Smooth muscle cell (in vitro differentiated cells): Measurements from ENCODE around the gene OVCH1. TPM values are rescaled to one million over a fixed set of nuclear protein-coding genes. Genes with fewer than 3 reads are reported as not detected.

ENCODE experiments used
- DNase-seq: peaks from one replicate; lab custom pipeline; 2025; ENCODE audit not compliant: unreplicated experiment; lab: John Stamatoyannopoulos, UW
- H2AFZ ChIP-seq: fragments of 200-600 bp; sonication (generic); 2 replicates; pipeline ENCODE4 v1.6.0; 2016; ENCODE audit warnings: antibody characterized with exemption, low read depth, mild to moderate bottlenecking
- H3F3A ChIP-seq: fragments of 200-600 bp; sonication (generic); 2 replicates; pipeline ENCODE4 v1.6.0; 2017; ENCODE audit warnings: antibody characterized with exemption, low read depth
- H3K27ac ChIP-seq: fragments of 200-600 bp; sonication (generic); 2 replicates; pipeline ENCODE4 v1.5.1; 2016; ENCODE audit warnings: low read depth, mild to moderate bottlenecking
- H3K27me3 ChIP-seq: fragments of 200-600 bp; sonication (generic); 2 replicates; pipeline ENCODE4 v1.6.1; 2016; ENCODE audit warnings: low read depth, mild to moderate bottlenecking
- H3K36me3 ChIP-seq: fragments of 200-600 bp; sonication (generic); 2 replicates; pipeline ENCODE4 v1.5.1; 2016; ENCODE audit warnings: low read depth
- H3K4me1 ChIP-seq: fragments of 200-600 bp; sonication (generic); 2 replicates; pipeline ENCODE4 v1.5.1; 2016; ENCODE audit warnings: low read depth
- H3K4me2 ChIP-seq: fragments of 200-600 bp; sonication (generic); 2 replicates; pipeline ENCODE4 v1.6.0; 2016; ENCODE audit warnings: mild to moderate bottlenecking
- H3K4me3 ChIP-seq: fragments of 200-600 bp; sonication (generic); 2 replicates; pipeline ENCODE4 v1.5.1; 2016; ENCODE audit warnings: mild to moderate bottlenecking
- H3K79me2 ChIP-seq: fragments of 200-600 bp; sonication (generic); 2 replicates; pipeline ENCODE4 v1.6.0; 2016; ENCODE audit warnings: low read depth, mild to moderate bottlenecking
- H3K9ac ChIP-seq: fragments of 200-600 bp; sonication (generic); 2 replicates; pipeline ENCODE4 v1.6.0; 2016; ENCODE audit warnings: low read depth
- H3K9me3 ChIP-seq: fragments of 200-600 bp; sonication (generic); replicated peaks from 2 replicates; pipeline ENCODE4 v1.5.1; 2016; ENCODE audit warnings: low read depth
- H4K20me1 ChIP-seq: fragments of 200-600 bp; sonication (generic); 2 replicates; pipeline ENCODE4 v1.6.0; 2016; ENCODE audit warnings: low read depth
- CTCF ChIP-seq: fragments of 200-600 bp; sonication (generic); IDR thresholded peaks from 2 replicates; pipeline ENCODE4 v1.5.1; 2017; ENCODE audit warnings: borderline replicate concordance, mild to moderate bottlenecking, antibody characterized with exemption; ENCODE audit not compliant: insufficient read depth, poor library complexity, severe bottlenecking
- WGBS: methylation state at CpG from one replicate; pipeline ENCODE4 v1.1.7; 2016; ENCODE audit warnings: low lambda C conversion rate; 5-methylcytosine and 5-hydroxymethylcytosine counted together
- polyA plus RNA-seq: library from polyadenylated mRNA; unstranded; fragments of >200 nt; fragmentation: Nextera tagmentation; extraction: Ambion mirVana; gene quantifications from 2 replicates; pipeline ENCODE4 v1.2.1, GENCODE V29; 2016
- total RNA-seq: library from RNA; depleted of rRNA; stranded (reverse); fragments of >200 nt; gene quantifications from 2 replicates; pipeline ENCODE4 v1.2.3, GENCODE V29; 2014

The OVCH1 gene
- total and polyA plus RNA-seq, 2 experiments from 2014 or later = not detected

GRCh38 chr12:29508949-29509348 lies 11.5 kb upstream of the OVCH1 start:
- Histone ChIP-seq H3K4me1 (no peaks in the 10 kb centered on the region), H3K4me2 (no peak overlapping the region), H3K27ac (no peak overlapping the region), H3K79me2 (no peaks in the 10 kb centered on the region), H3F3A (no peaks in the 10 kb centered on the region), H3K27me3 (no peaks in the 10 kb centered on the region), H3K36me3 (no peaks in the 10 kb centered on the region), H3K9me3 (no peaks in the 10 kb centered on the region), H4K20me1 (no peaks in the 10 kb centered on the region), H3K9ac (no peak overlapping the region), H2AFZ (no peak overlapping the region), H3K4me3 (no peak overlapping the region)
- WGBS = 96% methylated on average over 2 of the region's 2 CpGs
- DNase-seq = no peak
- TF ChIP-seq CTCF = no peak

DNA sequence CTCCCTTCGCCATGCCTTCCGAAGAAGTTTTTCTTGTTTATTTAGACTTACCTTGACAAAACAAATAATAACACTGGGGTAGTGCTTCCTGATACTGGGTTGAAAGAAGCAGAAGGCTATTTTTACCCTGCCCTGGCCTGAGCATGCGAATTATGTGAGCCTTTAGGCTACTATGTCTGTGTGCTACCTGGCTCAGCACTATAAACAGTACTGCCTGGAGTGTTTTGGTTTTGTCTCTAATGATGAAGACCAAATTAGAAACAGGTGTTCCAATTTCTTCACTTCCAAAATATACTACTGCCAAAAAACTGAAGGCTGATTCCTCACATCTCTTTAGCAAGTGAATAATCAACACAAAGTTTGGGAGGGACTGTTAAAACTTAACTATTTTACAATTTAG lies 7.6 kb upstream of the OVCH1 start:
- no peaks in the 10 kb centered on the region for H3K27me3 ChIP-seq
- H3K27ac ChIP-seq = no peak overlapping the region
- WGBS = 89% methylated on average over 3 of the region's 3 CpGs
- no peaks in the 10 kb centered on the region for H3K9me3 ChIP-seq
- H4K20me1 ChIP-seq = no peaks in the 10 kb centered on the region
- no peaks in the 10 kb centered on the region for H3F3A ChIP-seq
- no peaks in the 10 kb centered on the region for H3K36me3 ChIP-seq
- no peak overlapping the region for H3K4me2 ChIP-seq
- H2AFZ ChIP-seq = no peak overlapping the region
- H3K4me3 ChIP-seq = no peak overlapping the region
- no peak for DNase-seq
- no peaks in the 10 kb centered on the region for H3K4me1 ChIP-seq
- H3K9ac ChIP-seq = no peak overlapping the region
- H3K79me2 ChIP-seq = no peaks in the 10 kb centered on the region
- no peak for TF ChIP-seq CTCF

DNA sequence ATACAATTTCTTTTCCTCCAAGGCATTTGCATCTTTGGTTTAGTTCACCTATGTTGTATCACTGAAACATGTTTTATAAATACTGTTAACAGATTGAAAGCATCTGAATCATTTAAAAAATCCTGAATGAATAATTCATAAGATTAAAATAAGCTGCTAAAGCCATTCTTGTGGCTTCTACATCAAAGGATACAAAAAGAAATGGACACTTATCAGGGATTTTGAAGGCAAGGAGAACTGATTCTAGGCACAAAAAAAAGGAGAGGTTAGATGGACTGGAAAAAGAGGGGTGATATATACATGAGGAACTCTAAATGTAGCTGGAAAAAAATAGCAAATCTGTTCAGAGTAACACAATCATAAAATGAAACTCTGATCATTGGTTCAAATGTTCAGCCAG lies 5.8 kb upstream of the OVCH1 start:
- no peak overlapping the region for H3K4me2 ChIP-seq
- no peak overlapping the region for H3K27ac ChIP-seq
- H2AFZ ChIP-seq = no peak overlapping the region
- no peak for TF ChIP-seq CTCF
- no peak overlapping the region for H3K9ac ChIP-seq
- no peaks in the 10 kb centered on the region for H3K79me2 ChIP-seq
- H3K9me3 ChIP-seq = no peaks in the 10 kb centered on the region
- no peak overlapping the region for H3K4me3 ChIP-seq
- no peaks in the 10 kb centered on the region for H3K27me3 ChIP-seq
- H3K36me3 ChIP-seq = no peaks in the 10 kb centered on the region
- H4K20me1 ChIP-seq = no peaks in the 10 kb centered on the region
- H3K4me1 ChIP-seq = no peaks in the 10 kb centered on the region
- DNase-seq = no peak
- no peaks in the 10 kb centered on the region for H3F3A ChIP-seq

DNA sequence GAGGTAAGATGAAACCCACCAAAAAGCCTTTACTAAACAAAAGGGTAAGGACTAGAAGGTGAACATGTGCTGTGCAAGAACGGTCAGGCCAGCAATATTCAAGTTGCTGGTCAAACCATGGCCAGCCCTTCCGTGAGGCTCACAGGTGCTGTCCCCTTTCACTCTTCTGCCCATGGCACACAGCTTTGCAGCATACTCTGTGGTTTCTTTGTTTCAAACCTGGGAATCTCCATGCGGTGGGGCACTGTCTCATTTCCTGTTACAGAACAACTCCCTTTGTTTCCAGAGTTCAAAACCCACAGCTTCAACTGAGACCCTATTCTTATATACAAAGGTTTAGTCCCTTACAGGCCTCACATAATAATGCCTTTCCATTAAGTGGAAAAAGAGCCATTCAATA lies 1.7 kb upstream of the OVCH1 start:
- H3K27me3 ChIP-seq = no peaks in the 10 kb centered on the region
- H4K20me1 ChIP-seq = no peaks in the 10 kb centered on the region
- no peaks in the 10 kb centered on the region for H3K9me3 ChIP-seq
- TF ChIP-seq CTCF = no peak
- H3K4me2 ChIP-seq = no peak overlapping the region
- no peaks in the 10 kb centered on the region for H3K36me3 ChIP-seq
- H3K9ac ChIP-seq = no peak overlapping the region
- no peak overlapping the region for H3K4me3 ChIP-seq
- H2AFZ ChIP-seq = no peak overlapping the region
- 98% methylated on average over 3 of the region's 3 CpGs for WGBS
- H3K27ac ChIP-seq = no peak overlapping the region
- no peak for DNase-seq
- H3K79me2 ChIP-seq = no peaks in the 10 kb centered on the region
- no peaks in the 10 kb centered on the region for H3F3A ChIP-seq
- H3K4me1 ChIP-seq = no peaks in the 10 kb centered on the region
